Activated CD4-positive, alpha-beta T cell treated with anti-CD3 and anti-CD28 coated beads for 24 hours (primary cell): ENCODE measurements around the gene VPS26B.
A peak's percentile ranks its signal among the peaks of the same experiment; 100 is the strongest.
"Not testable (repeated sequence)": the region's sequence is repeated elsewhere in the genome, so short reads cannot be mapped to it uniquely, and the experiment has no call there.

ENCODE experiments used
- DNase-seq, 2 donors: peaks; one replicate each; pipeline ENCODE4 v3.0.0-alpha.2; 2020; ENCODE audit warnings: low read depth in 2 of 2

VPS26B gene

GRCh38 chr11:134223836-134224709, at the start of gene VPS26B, which contains the start of gene NCAPD3:
Gene VPS26B (plus strand): TSS chr11:134224671. CDS start chr11:134225123, 452 bp downstream.
Gene NCAPD3 (minus strand): TSS chr11:134223967. CDS start chr11:134223926, 41 bp downstream.
- peak; percentile 92 to 95 for DNase-seq

- DNase-seq = no peak
Measured at GRCh38 chr11:134176284-134176683, 48.2 kb upstream of the VPS26B start.

DNA sequence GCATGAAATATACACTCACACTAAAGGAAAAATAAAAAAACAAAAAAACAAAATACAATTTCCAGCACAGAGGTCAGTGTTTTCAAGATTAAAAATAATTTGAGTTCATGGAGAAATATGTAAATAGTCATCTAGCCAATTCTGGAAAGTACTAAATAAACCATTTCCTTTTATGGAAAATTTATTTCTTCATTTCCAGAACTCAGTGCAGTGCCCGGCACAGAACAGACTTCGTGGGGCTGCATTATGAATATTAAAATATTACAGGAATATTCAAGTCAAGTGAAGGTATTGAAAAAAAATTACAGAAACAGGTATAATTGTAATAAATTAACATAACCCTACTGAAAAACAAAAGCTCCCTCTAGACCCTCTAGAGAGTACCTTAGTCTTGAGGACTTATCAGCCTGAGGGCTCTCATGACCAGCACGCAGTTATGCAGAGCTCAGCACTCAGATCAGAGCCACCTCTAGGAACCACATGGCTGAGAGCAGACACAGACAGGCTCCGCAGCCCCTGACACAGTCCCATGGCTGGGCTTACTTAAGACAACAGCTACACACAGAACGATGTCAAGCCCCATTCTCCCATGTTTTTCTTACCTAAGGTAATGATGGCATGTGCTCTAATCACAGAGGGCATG, 46.3 kb upstream of the VPS26B start:
- no peak for DNase-seq

- no peak for DNase-seq
Measured at GRCh38 chr11:134181707-134182106, 42.8 kb upstream of the VPS26B start.

DNA sequence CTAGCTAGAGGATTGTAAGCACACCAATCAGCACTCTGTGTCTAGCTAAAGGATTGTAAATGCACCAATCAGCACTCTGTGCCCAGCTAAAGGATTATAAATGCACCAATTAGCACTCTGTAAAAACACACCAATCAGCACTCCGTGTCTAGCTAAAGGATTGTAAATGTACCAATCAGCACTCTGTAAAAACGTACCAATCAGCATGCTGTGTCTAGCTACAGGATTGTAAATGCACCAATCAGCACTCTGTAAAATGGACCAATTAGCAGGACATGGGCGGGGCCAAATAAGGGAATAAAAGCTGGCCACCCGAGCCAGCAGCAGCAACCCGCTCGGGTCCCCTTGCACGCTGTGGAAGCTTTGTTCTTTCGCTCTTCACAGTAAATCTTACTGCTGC, 36.4 kb upstream of the VPS26B start:
- DNase-seq = not testable (repeated sequence)

GRCh38 chr11:134196756-134197155, 27.7 kb upstream of the VPS26B start:
- DNase-seq = no peak

- DNase-seq = no peak
Measured at GRCh38 chr11:134199531-134199930, 24.9 kb upstream of the VPS26B start.

DNA sequence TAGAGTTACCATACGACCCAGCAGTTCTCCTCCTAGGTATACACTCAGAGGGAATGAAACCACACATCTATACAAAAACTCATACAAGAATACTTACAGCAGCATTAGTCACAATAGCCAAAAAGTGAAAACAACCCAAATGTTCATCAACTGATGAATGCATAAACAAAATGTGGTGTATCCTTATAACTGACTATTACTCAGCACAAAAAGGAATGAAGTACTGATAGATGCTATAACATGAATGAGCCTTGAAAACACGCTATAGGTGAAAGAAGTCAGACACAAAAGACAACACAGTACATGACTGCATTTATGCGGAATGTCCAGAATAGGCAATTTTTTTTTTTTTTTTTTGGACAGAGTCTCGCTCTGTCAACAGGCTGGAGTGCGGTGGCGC, 23.8 kb upstream of the VPS26B start:
- no peak for DNase-seq

- DNase-seq = no peak
Measured at GRCh38 chr11:134202661-134203060, 21.8 kb upstream of the VPS26B start.

- DNase-seq = no peak
Measured at GRCh38 chr11:134205729-134206128, 18.7 kb upstream of the VPS26B start.

DNA sequence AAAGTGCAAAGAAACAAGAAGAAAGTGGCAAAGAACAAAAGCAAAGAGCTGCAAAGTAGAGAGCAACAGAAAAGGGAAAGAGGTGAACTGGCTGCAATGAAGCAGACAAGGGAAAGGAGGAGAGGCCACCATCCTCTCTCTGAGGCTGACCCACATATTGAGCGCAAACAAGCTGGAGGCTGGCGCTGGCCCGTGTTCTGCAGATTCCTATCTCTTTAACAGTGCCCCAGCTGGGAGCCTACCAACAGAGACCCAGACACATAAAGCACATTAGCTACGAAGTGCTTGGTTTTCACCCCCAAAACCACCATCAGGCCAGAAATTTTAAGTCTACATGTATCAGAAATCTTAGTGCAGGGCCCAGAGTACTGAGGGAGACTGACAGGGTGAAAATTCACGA, 18.3 kb upstream of the VPS26B start:
- no peak for DNase-seq

DNA sequence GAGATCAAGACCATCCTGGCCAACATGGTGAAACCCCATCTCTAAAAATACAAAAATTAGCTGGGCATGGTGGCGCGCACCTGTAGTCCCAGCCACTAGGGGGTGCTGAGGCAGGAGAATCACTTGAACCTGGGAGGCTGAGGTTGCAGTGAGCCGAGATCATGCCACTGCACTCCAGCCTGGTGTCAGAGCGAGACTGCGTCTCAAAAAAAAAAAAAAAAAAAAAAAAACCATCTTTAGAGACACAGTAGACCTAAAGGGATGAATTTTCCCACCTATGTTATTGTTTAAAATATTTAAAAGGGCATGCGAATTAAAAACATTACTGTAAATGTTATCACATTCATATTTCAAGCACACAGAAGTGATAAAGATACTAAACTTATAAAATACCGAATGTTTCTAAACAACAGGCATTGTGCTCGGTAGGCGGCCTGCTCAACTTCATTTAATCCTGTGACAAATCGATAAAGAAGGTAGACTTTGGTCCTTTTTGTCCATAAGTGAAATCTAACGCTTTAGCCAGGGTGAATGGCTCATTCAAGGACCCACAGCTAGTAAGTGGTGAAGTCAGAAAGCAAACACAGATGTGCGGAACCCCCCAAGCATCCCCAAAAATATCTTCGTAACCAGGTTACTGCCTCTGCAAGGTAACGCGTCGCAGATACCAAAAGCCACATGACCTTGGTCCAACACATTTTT, 16.8 kb upstream of the VPS26B start:
- DNase-seq = peak; percentile 46 to 48

GRCh38 chr11:134215836-134216235, 8.6 kb upstream of the VPS26B start:
- DNase-seq = no peak

DNA sequence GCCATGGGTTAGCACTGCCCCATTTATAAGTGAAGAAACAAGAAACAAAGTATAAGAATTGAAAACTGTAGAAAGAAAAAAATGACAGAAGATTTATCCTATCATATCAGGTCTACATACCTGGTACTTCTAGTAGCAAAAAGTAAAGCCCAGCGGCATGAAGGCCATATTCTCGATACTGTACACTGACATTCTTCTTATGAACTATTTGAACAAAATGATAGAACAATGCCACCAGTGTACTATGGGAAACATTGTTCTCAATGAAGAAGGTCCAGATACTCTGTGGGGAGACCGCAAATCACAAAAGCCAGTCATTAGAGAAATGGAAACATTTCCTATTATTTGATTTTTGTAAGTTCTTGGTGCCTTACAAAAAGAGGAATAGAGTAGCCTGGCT, 7.7 kb upstream of the VPS26B start:
- DNase-seq = no peak

DNA sequence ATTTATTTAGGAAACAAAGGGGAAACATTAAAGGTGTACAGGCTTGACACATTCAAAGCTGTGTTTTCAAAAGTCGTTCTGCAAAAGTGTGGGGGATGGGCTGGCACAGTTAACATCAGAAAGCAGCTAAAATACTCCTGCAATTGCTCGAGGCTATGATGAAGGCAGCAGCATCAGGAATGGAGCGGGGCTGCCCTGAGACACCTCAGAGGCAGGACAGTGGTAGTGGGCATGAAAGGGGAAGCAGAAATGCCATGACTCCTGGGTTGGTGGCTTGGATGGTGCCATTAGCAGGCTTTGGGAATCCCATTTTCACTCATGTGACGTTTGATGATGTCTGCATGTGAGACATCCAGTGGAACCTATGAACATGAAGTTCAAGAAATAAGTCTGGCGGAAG, 1.4 kb upstream of the VPS26B start:
- no peak for DNase-seq

DNA sequence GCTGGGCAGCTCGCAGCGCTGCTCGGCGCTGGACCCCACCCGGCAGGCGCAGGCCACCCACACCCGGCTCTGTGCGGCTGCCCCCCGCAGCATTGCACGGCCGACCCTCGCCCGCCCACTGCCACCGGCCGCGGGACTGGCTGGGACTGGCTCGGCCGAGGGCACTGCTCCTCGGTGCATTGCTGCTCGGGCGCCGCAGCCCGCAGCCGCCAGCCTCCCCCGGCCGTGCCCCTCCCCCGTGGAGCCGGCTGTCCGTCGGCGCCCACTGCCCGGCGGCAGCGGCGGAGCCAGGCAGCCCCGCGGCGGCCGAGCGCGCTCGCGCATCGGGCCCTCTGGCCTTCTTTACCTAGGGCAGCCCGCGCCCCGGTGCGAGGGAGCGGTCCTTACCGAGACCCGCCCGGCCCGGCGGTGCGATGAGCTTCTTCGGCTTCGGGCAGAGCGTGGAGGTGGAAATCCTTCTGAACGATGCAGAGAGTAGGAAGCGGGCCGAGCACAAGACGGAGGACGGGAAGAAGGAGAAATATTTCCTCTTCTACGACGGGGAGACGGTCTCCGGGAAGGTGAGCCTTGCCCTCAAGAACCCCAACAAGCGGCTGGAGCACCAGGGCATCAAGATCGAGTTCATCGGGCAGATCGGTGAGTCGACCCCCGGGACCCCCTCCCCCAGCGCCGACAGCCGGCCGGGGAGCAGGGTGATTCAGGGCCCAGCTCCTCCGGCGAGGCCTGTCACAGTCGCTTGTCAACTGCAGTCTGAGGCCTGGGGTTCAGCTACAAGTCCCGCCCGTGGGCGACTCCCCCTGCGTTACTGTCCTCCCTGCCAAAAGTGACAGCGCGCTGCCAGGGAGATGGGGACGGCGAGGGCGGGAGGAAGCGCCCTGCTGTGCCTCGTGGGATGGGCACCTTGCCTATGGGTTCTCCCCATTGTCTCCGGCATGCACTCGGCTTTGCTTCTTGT, 516 bp downstream of the VPS26B start:
- DNase-seq = peak; percentile 29 to 50

DNA sequence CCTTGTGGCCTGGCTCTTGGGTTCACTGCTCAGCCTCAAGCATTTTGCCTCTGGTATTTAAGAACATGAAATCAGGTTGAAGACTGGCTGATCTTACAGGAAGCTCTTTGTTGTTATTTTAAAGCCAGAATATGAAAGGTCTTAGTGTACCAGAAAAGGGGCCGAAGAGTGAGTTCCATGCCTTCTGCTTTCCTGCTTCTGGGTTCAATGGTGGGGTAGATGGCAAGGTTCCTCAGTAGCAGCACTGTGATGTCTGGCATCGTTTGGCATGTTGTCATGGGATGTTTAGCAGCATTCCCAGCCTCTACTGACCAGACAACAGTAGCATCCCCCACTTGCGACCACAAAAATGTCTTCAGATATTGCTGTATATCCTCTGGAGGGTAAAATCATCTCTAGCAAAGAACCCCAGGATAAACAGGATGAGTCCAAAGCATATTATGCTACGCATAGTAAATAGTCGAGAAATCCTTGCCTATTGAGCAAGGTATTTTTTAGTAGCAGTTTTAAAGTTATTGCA, 2.4 kb downstream of the VPS26B start:
- DNase-seq = no peak

DNA sequence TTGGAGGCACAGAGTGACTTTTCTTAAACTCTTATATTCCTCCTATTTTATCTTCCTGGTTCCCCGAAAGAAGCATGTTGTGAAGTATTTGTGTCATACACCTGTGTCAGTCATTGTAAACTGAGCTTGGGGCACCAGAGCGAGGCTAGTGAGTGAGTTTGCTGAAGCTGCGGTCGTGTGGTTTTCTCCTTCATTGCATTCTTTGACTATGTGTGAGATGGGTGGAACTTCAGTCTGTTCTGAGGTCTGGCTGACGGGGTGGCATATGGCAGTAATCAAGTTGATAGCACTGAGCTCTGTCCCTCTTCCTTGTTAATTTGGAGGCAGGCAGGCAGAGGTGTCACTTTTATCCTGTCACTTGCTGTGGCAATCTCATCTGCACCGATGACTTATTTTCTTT, 4.2 kb downstream of the VPS26B start:
- no peak for DNase-seq

DNA sequence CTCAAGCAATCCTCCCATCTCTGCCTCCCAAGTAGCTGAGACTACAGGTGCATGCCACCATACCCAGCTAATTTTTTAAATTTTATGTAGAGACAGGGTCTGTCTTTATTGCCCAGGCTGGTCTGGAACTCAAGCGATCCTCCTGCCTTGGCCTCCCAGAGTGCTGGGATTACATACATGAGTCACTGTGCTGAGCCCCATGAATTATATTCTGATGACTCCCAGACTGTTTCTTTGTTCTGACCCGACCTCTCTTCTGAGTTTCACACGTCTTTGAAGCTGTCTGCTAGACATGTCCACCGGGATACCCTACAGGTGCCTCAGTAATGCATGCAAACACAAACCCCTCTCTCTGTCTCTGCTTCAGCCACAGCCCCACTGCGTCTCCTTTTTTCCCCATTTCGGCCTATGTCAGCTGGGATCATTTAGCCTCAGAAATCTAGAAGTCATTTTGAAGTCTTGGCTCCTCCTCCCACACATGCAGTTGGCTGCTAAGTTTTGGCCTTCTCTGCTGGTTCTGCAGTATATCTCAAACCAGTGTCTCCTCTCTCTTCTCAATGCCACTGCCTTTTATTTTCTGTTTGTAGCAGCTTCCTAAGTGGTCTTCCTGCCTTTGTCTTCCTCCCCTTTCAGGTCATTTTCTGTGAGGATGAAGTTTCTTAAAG, 4.8 kb downstream of the VPS26B start:
- no peak for DNase-seq

GRCh38 chr11:134230339-134230738, 5.9 kb downstream of the VPS26B start:
- DNase-seq = no peak
